ENCODE data around the gene PLOD1.

DNA sequence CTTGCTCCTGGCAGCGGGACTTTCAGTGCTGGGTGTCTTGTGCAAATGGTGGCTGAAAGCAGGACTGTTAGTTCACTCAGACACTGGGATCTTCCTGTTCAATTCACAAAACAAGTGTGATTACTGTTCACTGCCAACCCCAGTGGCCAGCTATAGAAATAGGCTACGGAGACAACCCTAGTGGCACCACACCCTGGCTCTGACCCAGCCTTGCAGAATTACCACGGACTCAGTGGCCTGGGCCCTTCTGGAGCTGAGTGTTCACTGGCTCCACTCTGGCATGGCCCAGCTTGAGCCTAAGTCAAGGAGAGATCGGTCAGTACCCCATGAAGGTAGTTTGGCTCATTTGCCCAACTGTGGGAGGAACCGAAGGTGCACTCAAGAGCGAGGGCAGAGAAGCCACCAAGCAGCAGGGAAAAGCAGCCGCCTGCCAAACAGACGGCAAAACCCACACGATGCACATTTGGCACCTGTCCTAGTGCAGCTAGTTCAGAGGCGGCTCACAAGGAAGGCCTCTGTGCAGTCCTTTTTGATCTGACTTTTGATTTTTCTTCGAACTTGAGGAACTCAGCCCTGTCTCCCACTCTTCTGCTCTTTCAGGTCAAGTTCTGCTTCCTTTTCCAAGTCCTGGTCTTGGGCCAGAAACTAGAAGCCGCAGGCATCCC lies 14.1 kb upstream of the PLOD1 start:
- TF ChIP-seq, protein P1, sequence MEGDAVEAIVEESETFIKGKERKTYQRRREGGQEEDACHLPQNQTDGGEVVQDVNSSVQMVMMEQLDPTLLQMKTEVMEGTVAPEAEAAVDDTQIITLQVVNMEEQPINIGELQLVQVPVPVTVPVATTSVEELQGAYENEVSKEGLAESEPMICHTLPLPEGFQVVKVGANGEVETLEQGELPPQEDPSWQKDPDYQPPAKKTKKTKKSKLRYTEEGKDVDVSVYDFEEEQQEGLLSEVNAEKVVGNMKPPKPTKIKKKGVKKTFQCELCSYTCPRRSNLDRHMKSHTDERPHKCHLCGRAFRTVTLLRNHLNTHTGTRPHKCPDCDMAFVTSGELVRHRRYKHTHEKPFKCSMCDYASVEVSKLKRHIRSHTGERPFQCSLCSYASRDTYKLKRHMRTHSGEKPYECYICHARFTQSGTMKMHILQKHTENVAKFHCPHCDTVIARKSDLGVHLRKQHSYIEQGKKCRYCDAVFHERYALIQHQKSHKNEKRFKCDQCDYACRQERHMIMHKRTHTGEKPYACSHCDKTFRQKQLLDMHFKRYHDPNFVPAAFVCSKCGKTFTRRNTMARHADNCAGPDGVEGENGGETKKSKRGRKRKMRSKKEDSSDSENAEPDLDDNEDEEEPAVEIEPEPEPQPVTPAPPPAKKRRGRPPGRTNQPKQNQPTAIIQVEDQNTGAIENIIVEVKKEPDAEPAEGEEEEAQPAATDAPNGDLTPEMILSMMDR (IDR thresholded peaks at IDR 0.05; ENCODE audit: insufficient read depth, low read length, poor library complexity, severe bottlenecking): no peak
- no peak for TF ChIP-seq EZH2phosphoT487 (conservative IDR thresholded peaks at IDR 0.05; ENCODE audit: low read length)
